GM21737 (cell line): Measurements from ENCODE around the gene DIS3L2.
"Not testable (repeated sequence)": the region's sequence is repeated elsewhere in the genome, so short reads cannot be mapped to it uniquely, and the experiment has no call there.

Experiments used
- ATAC-seq: cut with Tn5 transposase; IDR thresholded peaks from one replicate; pipeline ENCODE4 v1.9.1; 2021; ENCODE audit warnings: mild to moderate bottlenecking, moderate library complexity; ENCODE audit not compliant: unreplicated experiment

DIS3L2 gene

DNA sequence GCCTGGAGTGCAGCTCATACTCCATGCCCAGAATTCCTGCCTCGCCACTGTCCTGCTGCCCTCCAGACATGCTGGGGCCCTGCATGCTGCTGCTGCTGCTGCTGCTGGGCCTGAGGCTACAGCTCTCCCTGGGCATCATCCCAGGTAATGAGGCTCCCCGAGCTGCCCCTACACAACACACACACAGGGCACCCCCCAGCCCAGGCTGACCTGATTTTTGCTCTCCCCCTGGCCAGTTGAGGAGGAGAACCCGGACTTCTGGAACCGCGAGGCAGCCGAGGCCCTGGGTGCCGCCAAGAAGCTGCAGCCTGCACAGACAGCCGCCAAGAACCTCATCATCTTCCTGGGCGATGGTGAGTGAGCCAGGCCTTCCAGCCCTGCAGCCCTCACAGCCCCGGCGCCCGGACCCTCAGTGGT is 417.2 kb downstream of the DIS3L2 start, which contains the start of gene ALPP:
Gene ALPP, plus strand, starts transcription at position 17 of the 417 bp plus-strand sequence. Its CDS starts 52 bp downstream, at position 69.
- not testable (repeated sequence) for ATAC-seq

DNA sequence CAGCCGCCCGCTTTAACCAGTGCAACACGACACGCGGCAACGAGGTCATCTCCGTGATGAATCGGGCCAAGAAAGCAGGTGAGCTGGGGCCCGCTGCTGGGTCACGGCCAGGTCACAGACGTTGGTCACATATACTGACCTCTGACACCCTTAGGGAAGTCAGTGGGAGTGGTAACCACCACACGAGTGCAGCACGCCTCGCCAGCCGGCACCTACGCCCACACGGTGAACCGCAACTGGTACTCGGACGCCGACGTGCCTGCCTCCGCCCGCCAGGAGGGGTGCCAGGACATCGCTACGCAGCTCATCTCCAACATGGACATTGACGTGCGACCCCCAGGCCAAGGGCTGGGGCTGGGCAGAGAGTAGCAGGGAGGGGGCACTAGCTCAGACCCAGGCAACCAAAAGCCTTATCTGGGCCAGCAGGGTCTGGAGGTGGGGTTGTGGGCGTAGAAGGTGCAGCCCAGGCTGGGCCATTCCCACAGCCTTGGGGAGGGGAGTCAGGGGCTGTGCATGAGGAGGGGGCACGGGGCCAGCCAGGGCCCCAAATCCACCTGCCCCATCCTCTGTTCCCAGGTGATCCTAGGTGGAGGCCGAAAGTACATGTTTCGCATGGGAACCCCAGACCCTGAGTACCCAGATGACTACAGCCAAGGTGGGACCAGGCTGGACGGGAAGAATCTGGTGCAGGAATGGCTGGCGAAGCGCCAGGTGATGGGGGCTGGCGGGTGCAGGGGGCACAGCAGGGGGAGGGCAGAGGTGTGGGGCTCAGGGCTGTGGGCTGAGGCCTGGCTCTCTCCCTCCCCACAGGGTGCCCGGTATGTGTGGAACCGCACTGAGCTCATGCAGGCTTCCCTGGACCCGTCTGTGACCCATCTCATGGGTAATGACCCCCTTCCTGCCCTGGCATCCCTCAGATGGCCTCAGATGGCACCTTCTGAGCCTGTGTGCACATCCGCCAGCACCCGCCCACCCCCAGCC is 418.4 kb downstream of the DIS3L2 start:
- not testable (repeated sequence) for ATAC-seq

- not testable (repeated sequence) for ATAC-seq
Observed at GRCh38 chr2:232381204-232382031, 419.9 kb downstream of the DIS3L2 start.

DNA sequence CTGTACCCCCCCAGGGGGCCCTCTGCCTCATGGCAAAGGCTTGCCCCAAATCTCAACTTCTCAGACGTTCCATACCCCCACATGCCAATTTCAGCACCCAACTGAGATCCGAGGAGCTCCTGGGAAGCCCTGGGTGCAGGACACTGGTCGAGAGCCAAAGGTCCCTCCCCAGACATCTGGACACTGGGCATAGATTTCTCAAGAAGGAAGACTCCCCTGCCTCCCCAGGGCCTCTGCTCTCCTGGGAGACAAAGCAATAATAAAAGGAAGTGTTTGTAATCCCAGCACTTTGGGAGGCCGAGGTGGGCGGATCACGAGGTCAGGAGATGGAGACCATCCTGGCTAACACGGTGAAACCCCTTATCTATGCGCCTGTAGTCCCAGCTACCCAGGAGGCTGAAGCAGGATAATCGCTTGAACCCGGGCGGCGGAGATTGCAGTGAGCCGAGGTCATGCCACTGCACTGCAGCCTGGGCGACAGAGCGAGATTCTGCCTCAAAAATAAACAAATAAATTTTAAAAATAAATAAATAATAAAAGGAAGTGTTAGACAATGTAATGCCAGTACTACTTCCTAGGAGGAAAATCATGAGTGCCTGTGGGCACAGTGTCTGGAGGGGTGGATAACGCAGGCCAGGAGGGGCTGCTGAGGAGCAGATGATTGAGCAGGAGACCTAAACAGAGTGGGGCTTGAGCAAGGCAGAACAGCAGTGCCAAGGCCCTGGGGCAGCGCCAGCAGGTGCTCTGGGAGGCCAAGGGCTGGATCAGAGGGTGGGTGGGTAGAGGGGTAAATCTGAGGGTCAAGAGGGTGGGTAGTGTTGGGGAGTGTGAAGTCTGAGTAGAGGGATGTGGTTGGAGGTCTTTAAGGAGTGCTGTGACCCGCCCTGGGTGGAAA is 421.1 kb downstream of the DIS3L2 start:
- no peak for ATAC-seq

DNA sequence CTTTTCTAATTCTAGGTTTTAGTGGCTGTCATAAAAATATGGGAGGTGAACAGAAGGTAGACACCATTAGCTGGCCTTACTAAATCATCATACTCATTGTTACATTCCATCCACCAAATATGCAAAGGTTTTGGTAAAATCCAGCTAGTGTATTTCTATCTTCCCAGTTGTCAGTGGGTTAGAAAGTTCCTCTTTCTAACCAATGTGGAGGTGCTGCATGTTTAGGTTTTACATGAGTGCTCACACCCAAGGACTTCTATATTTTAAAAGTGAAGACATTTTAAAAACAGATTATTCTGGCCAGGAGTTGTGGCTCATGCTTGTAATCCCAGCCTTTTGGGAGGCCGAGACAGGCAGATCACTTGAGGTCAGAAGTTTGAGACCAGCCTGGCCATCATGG is 423.0 kb downstream of the DIS3L2 start:
- ATAC-seq = no peak

GRCh38 chr2:232385058-232385457 is 423.5 kb downstream of the DIS3L2 start:
- not testable (repeated sequence) for ATAC-seq

- ATAC-seq = no peak
Observed at GRCh38 chr2:232385660-232386489, 424.4 kb downstream of the DIS3L2 start.

DNA sequence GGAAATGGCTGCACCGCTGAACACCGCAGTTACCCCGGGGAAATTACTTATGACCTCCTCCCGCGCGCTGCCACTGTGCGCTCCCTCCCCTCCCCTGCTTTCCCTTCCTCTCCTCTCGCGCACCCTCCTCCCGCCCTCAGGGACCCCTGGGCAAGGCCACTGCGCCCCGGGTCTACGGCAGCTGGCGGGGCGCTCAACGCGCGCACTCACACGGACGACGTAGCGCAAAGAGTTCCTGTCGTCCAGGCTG is 424.9 kb downstream of the DIS3L2 start:
- ATAC-seq = no peak
